Esophagus squamous epithelium (tissue), 4 donors: Measurements from ENCODE around the gene ZGPAT.

Source experiments
- CTCF ChIP-seq, 6 experiments: fragments of 450-650 bp in 4 of 6; fragments of 200-600 bp in 2 of 6; sonication (generic) in 2 of 6; IDR thresholded peaks; one replicate each; pipeline ENCODE4 v1.5.1; 2016 to 2019; ENCODE audit warnings: antibody characterized with exemption in 6 of 6, mild to moderate bottlenecking in 4 of 6, moderate library complexity in 4 of 6
- POLR2A ChIP-seq, 4 donors: fragments of 450-650 bp; IDR thresholded peaks; one replicate each; pipeline ENCODE4 v1.6.1; 2017; ENCODE audit warnings: antibody characterized with exemption in 4 of 4, mild to moderate bottlenecking in 4 of 4, moderate library complexity in 3 of 4

GRCh38 chr20:63699466-63700198 lies 8.2 kb upstream of the ZGPAT start:
- TF ChIP-seq CTCF (IDR thresholded peaks at IDR 0.05) = no peak
- no peak for TF ChIP-seq POLR2A (IDR thresholded peaks at IDR 0.05)
